HFF-Myc (cell line): ENCODE measurements around the gene UBE2L3.
"Not testable (repeated sequence)": the region's sequence is repeated elsewhere in the genome, so short reads cannot be mapped to it uniquely, and the experiment has no call there.

Source experiments
- DNase-seq: peaks from one replicate; pipeline ENCODE4 v3.0.0-alpha.2; 2011; ENCODE audit warnings: low read depth; ENCODE audit errors: extremely low read depth
- H3K4me3 ChIP-seq: replicated peaks from 2 replicates; pipeline ENCODE4 v1.5.1; 2011; ENCODE audit warnings: low read depth, mild to moderate bottlenecking, control low read depth, low read length
- CTCF ChIP-seq: IDR thresholded peaks from 2 replicates; pipeline ENCODE4 v1.5.1; 2012; ENCODE audit warnings: mild to moderate bottlenecking, low read depth, low read length, control low read depth; ENCODE audit errors: missing control alignments

UBE2L3 gene

GRCh38 chr22:21594865-21595452, 27.4 kb downstream of the UBE2L3 start:
- no peak for DNase-seq
- TF ChIP-seq CTCF, result no peak
- H3K4me3 ChIP-seq, result no peak overlapping the region

- DNase-seq, H3K4me3 ChIP-seq: not testable (repeated sequence)
These were observed 29.0 kb downstream of the UBE2L3 start for GRCh38 chr22:21596356-21597135.

- no peak for TF ChIP-seq CTCF
- DNase-seq, result no peak
- H3K4me3 ChIP-seq, result no peak overlapping the region
These were observed 30.8 kb downstream of the UBE2L3 start for GRCh38 chr22:21598302-21598701.

- TF ChIP-seq CTCF, result no peak
- no peak for DNase-seq
- no peak overlapping the region for H3K4me3 ChIP-seq
These were observed 31.8 kb downstream of the UBE2L3 start for GRCh38 chr22:21599053-21599893.

GRCh38 chr22:21602579-21602978, 35.1 kb downstream of the UBE2L3 start:
- no peak for DNase-seq
- TF ChIP-seq CTCF, result no peak
- no peak overlapping the region for H3K4me3 ChIP-seq

GRCh38 chr22:21603973-21604372, 36.5 kb downstream of the UBE2L3 start:
- DNase-seq, result no peak
- TF ChIP-seq CTCF, result no peak
- no peak overlapping the region for H3K4me3 ChIP-seq
